HFFc6 (cell line): ENCODE measurements around the gene CASK. TPM values are rescaled to one million over a fixed set of nuclear protein-coding genes. Genes with fewer than 3 reads are reported as not detected.

Experiments used
- DNase-seq: peaks from one replicate; pipeline ENCODE4 v3.0.0-alpha.2; 2018
- H3K27ac Mint-ChIP-seq: 2 replicates; pipeline ENCODE4 v1.8.0; 2020; ENCODE audit warnings: mild to moderate bottlenecking, mixed read lengths
- H3K27me3 Mint-ChIP-seq: 2 replicates; pipeline ENCODE4 v1.8.0; 2021; ENCODE audit warnings: mild to moderate bottlenecking, moderate library complexity, mixed read lengths; ENCODE audit not compliant: insufficient read depth
- H3K36me3 Mint-ChIP-seq: 2 replicates; pipeline ENCODE4 v1.8.0; 2021; ENCODE audit warnings: low read depth, mixed read lengths
- H3K4me1 Mint-ChIP-seq: 2 replicates; pipeline ENCODE4 v1.8.0; 2020; ENCODE audit warnings: low read depth, mixed read lengths
- H3K4me3 Mint-ChIP-seq: 2 replicates; pipeline ENCODE4 v1.8.0; 2020; ENCODE audit warnings: mild to moderate bottlenecking, moderate library complexity, mixed read lengths
- H3K9me3 Mint-ChIP-seq: 2 replicates; pipeline ENCODE4 v1.8.0; 2020; ENCODE audit warnings: mild to moderate bottlenecking, mixed read lengths
- total RNA-seq, 6 experiments: library from RNA; stranded (reverse); fragmentation: NEBNext Ultra II Directional; extraction: Animal tissue kit (Norgen Biotek cat#: 25700); gene quantifications; 2 replicates in 1 of 6; 3 replicates in 5 of 6; pipeline ENCODE4 v1.2.3, GENCODE V29; 2021
- TF ChIP-seq, protein P1 (sequence below): fragments of 200-600 bp; sonication (generic); IDR thresholded peaks from 2 replicates; pipeline ENCODE4 v1.5.0; 2021; ENCODE audit warnings: antibody characterized with exemption, mild to moderate bottlenecking

CASK gene
- total RNA-seq, 6 experiments from 2014 or later, result 34.7 to 37.1 (median 35.4) TPM

DNA sequence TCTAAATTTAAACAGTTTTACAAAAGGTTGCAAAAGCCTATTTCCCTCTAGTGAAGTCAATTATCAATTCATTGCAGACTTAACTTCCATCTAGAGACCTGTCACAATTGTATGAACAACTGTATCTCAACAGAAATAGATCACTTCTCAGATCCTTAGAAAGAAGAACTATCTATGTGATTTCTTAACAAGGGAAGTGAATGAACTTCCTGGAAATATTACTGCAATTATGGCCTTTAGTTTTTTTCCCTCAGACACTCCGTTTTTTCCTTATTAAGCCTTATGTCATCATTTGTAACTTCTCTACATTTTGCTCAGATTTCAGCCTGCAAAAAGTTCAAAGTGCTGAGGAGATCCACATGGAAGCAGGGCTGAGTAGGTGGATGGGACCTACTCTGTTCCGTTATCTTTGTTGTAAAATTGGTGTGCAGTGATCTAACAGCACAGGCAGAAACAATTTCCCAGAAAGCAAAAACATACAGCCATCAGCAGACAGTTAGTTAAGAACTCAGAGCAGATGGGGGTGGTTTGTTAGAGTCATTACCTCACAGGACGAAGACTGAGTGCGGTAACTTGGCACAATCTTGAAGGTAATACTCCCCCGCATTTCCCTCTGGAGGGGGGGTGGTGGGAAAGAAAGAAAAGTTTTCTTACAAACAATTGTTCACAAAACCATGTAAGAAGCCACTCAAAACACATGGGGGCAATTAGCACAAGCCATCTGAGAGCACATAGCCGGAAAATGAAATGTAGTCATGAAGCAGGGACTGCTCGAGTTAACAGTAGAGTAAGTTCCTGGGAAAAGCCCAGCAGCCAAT is 363.9 kb downstream of the CASK start:
- Mint-ChIP-seq H3K4me1 (peaks cover 49% of the 10 kb centered on the region), H3K27me3 (no peaks in the 10 kb centered on the region; the same call in 1 of the 2 replicates), H3K27ac (peak overlapping the region; percentile 90), H3K36me3 (no peaks in the 10 kb centered on the region), H3K9me3 (no peaks in the 10 kb centered on the region), H3K4me3 (peak overlapping the region; percentile 78)
- DNase-seq, result peak; percentile 2
- TF ChIP-seq, protein P1, sequence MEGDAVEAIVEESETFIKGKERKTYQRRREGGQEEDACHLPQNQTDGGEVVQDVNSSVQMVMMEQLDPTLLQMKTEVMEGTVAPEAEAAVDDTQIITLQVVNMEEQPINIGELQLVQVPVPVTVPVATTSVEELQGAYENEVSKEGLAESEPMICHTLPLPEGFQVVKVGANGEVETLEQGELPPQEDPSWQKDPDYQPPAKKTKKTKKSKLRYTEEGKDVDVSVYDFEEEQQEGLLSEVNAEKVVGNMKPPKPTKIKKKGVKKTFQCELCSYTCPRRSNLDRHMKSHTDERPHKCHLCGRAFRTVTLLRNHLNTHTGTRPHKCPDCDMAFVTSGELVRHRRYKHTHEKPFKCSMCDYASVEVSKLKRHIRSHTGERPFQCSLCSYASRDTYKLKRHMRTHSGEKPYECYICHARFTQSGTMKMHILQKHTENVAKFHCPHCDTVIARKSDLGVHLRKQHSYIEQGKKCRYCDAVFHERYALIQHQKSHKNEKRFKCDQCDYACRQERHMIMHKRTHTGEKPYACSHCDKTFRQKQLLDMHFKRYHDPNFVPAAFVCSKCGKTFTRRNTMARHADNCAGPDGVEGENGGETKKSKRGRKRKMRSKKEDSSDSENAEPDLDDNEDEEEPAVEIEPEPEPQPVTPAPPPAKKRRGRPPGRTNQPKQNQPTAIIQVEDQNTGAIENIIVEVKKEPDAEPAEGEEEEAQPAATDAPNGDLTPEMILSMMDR, result no peak

DNA sequence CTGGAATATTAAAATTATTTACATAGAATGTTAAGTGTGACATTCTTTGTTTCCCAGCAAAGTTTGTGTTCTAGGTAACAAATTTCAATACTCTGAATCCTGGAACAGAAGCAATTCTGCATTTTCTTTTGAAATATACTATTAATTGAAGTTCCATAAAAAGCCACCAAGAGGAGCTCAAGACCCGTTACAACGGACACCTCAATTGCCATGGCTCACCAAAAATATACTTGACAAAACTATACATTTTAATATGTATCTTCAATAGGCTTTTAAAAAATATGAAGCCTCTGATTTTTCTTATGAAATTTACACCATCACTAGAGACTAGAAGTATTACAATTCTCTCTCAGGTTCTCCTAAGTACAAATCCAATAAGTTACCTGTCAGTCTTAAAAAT is 364.8 kb downstream of the CASK start:
- peaks cover 44% of the 10 kb centered on the region for H3K4me1 Mint-ChIP-seq
- H3K27me3 Mint-ChIP-seq, result no peaks in the 10 kb centered on the region; the same call in 1 of the 2 replicates
- TF ChIP-seq, protein P1, result peak; percentile 71
- no peak for DNase-seq
- no peaks in the 10 kb centered on the region for H3K9me3 Mint-ChIP-seq
- no peak overlapping the region for H3K4me3 Mint-ChIP-seq
- H3K27ac Mint-ChIP-seq, result no peak overlapping the region
- H3K36me3 Mint-ChIP-seq, result no peaks in the 10 kb centered on the region

DNA sequence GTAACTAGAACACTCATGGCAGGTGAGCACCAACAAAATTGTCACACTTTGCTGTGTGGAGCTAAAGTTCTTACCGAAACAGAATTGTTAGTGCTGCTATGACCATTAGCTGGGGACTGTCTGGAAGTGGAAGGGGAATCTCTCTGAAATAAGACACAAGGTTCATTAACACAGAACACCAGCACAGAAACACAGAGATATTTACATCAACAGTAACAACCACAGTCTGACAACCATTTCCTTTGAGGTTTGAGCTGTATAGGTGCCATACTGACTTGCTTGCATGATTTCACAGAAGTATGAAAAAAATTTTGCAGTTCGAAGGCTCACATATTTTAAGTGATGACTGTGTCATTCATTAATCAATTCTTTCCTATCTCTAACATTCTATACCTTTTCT is 366.4 kb downstream of the CASK start:
- DNase-seq, result no peak
- Mint-ChIP-seq H3K27me3 (no peaks in the 10 kb centered on the region), H3K27ac (peak overlapping the region; percentile 5; the same call in 1 of the 2 replicates), H3K36me3 (no peaks in the 10 kb centered on the region), H3K9me3 (no peaks in the 10 kb centered on the region), H3K4me3 (no peak overlapping the region), H3K4me1 (peaks cover 46% of the 10 kb centered on the region)
- TF ChIP-seq, protein P1, result no peak

DNA sequence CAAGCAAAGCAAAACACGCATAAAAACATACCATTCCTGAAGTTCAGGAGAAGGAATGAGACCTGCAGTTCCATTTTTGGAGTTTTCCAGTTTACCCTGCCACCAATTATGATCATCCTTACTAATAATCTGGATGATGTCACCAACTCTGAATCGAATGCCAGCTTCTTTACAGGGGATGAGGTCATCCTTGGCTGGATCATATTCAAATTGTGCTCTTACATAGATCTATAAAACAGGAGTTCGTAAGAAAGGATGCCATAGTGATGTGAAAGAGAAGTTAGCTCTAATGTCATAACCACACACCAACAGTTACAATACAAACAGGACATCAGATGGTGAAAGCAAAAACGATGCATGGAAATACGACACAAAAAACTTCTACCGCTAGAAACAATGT is 369.7 kb downstream of the CASK start:
- peak; percentile 2 for DNase-seq
- TF ChIP-seq, protein P1, result no peak
- Mint-ChIP-seq H3K36me3 (no peaks in the 10 kb centered on the region), H3K9me3 (no peaks in the 10 kb centered on the region), H3K27me3 (no peaks in the 10 kb centered on the region), H3K27ac (no peak overlapping the region; the same call in 1 of the 2 replicates), H3K4me1 (peaks cover 25% of the 10 kb centered on the region), H3K4me3 (no peak overlapping the region)

DNA sequence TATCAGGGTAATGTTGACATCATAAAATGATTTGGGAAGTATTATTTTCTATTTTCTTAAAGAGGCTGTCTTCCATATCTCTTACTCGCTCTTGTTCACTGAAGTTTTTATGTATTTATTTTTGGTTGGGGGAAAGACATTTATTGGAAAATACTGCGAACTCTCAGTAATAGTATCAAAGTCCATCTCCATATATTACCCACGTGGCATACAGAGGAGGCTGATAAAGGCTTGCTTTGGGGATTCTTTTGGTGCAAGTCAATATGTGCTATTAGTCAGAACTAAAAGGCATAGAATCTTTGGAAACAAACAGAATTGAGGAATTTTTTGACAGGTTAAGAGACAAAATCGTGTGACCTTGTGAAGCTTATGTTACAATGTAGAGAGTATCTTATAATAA is 374.9 kb downstream of the CASK start:
- TF ChIP-seq, protein P1, result no peak
- H3K4me3 Mint-ChIP-seq, result no peak overlapping the region
- no peaks in the 10 kb centered on the region for H3K9me3 Mint-ChIP-seq

More for the DNA sequence above, 374.9 kb downstream of the CASK start:
- Mint-ChIP-seq H3K27ac (no peak overlapping the region), H3K27me3 (no peaks in the 10 kb centered on the region), H3K36me3 (no peaks in the 10 kb centered on the region), H3K4me1 (peaks cover 5% of the 10 kb centered on the region; the same call in 1 of the 2 replicates)
- no peak for DNase-seq
